Activated effector memory CD4-positive, alpha-beta T cell treated with Interleukin-2 at 50 U/mL for 16 hours (primary cell): ENCODE data around the gene ATP5MC2.
"Not testable (repeated sequence)": the region's sequence is repeated elsewhere in the genome, so short reads cannot be mapped to it uniquely, and the experiment has no call there.

Source experiments
- DNase-seq: peaks from one replicate; pipeline ENCODE4 v3.0.0-alpha.2; 2020

ATP5MC2 gene

DNA sequence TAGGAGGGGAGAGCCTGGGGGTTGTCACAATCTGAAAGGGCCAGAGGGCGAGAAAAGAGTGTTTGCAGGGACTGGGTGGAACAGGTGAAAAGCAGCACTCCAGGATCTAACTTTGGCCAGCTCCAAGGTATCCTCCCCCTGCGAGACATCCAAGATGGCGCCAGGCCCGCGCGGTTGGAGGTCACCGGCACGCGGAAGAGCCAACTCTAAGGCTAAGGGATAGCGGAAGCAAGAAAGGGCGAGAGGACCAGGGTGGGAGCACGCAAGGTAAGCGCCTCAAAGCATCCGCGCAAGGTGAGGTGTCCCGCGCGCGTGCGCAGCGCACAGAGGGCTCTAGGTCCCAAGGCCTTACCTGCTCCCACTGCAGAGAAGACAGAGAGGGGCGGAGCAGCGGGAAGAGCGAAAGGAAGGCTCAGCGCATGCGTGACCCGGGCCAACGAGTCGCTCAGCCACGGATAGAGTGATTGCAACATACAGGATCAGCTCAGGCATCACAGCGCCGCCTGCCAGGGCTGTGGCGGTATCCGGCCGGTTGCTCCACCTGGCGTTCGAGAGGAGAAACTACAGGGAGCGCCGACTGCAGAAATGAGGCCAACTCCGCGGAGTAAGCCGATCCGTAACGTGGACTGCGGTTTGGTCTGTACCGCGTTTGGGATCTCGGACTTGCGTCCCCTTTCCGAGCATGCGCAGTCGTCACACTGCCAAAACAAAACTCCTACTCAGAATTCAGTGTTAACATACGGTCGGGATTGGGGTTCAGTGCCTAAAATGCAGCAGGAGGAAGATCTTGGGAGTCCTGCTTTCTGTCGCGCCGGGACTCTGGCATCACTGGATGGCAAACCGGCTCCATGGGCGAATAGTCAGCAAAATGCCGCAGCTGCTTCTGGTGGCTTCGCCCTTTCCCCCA, at the start of gene ATP5MC2:
Gene ATP5MC2, minus strand, starts transcription at position 383 of the 907 bp plus-strand sequence. CDS start 3,469 bp downstream, outside the sequence.
- DNase-seq, result peak; percentile 96

DNA sequence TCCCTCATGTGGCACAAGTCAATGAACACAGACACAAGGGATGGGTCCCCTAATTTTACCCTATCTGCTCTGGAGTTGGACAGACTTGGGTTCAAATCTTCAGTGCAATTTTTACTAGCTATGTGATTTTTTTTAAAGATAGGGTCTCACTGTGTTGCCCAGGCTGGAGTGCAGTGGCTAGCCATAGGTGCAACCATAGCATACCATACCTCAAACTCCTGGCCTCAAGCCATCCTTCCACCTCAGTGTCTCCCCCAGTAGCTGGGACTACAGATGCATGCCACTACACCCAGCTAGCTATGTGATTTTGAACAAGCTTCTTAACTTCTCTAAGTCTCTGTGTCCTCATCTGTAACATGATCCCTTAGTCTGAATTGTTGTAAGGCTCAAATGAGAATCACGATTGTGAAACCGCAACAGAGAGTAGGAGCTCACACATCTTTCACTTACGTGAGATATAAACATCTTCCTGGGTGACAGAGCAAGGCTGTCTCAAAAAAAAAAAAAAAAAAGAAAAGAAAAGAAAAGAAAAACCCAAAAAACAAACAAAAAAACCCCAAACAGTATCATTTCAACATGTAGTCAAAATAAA, 46.7 kb upstream of the ATP5MC2 start:
- no peak for DNase-seq

DNA sequence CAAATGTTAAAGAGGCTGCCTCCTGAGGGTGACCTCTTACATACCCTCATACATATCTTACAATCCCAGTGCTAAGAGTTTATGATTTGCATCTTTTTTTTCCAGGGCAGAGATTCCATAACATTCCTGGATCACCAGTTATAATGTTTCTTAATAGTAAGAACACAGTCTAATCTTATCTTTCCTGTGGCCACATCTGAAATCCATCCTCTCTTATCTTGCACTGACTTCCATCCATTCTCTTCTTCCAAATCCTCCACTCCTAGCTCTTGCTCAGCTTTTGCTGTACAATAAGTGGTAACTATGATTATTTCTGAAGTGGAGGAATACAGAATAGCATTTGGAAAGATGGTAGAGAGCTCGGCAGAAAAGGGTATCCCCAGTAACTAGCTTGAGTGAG, 45.1 kb upstream of the ATP5MC2 start:
- no peak for DNase-seq

- DNase-seq, result no peak
These were observed 43.8 kb upstream of the ATP5MC2 start for GRCh38 chr12:53719649-53720048.

DNA sequence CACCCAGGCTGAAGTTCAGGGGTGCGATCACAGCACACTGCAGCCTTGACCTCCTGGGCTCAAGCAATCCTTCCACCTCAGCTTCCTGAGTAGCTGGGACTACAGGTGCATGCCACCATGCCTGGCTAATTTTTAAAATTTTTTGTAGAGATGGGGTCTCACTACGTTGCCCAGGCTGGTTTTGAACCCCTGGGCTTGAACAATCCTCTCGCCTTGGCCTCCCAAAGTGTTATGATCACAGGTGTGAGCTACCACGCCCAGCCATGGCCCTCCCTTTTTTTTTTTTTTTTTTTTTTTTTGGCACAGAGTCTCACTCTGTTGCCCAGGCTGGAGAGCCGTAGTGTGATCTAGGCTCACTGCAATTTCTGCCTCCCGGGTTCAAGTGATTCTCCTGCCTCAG, 42.7 kb upstream of the ATP5MC2 start:
- DNase-seq, result not testable (repeated sequence)

GRCh38 chr12:53717319-53717718, 41.4 kb upstream of the ATP5MC2 start:
- no peak for DNase-seq

DNA sequence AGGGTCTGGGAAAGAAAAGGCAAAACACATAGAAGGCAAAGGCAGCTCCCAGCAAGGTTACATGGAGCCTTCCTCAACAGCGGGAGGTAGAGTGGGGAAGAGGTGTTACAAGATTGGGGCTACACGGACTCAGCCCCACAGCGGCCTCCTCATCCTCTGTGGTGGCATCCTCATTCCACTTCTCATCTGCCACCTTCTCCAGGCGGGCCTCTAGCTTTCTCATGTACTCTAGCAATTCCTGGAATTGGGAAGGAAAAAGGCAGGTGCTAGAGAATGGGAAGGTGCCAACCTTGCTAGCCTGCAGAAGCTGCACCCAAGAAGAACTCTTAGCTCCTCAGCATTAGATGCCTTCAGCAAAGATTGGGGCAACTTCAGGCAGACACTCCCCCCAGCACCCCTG, 38.1 kb upstream of the ATP5MC2 start:
- no peak for DNase-seq

DNA sequence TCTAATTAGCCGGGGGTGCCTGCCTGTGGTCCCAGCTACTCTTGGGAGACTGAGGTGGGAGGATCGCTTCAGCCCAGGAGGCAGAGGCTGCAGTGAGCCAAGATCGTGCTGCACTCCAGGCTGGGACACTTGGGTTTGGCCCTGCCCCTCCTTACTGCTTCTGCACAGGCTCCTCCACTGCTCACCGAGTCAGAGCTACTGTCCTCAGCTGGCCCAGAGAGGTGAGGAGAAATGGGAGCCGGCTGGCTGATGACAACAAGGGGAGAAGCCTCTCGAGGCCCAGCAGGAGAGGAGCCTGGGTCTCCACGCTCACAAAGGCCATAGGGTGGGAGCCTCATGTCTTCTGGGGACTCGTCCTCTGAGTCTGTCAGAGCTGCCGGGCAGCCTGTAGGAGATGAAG, 37.6 kb upstream of the ATP5MC2 start:
- DNase-seq, result no peak

DNA sequence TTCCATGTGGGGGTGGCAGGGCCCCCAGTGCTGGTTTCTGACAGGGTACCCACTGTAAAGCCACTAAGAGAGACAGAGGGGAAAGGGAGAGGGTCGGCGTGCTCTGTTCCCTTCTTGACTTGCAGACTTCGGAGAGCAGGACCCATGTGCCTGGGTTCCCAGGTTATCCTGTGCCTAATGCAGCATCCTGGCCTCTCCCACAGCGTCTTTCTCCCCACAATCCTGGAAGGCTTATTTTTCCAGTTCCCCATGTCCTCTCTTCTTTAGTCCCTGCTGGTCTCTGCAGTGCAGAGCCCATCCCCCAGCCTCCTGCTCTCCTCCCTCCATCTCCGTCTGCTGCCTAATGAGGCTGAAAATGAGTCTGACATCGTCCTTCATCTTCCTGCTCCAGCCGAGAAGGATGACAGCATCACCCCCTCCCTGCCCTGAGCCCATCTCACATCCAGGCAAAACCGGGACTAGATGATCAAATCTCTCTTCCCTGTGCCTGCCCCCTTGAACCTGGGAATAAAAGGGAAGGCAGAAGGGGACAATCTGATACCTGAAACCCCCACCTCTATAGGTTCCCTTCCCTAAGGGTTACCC, 36.3 kb upstream of the ATP5MC2 start:
- DNase-seq, result no peak

DNA sequence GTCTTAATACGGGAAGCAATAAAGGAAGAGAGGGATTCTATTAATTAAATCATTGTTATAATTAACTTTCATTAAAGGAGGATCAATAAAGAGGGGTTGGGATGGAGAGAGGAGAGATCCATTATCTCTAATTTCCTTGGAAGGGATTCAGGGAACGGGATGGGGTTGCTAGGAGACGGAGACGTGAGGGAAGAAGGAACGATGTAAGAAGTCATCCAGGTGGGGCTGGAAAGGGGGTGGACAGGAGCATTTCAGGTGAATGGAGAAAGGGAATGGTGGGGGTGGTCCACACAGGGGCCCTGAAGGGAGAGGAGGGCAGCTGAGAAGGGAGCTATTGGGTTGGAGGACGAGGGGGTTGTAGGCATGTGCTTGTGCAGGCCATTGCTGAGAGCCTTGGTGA, 34.2 kb upstream of the ATP5MC2 start:
- DNase-seq, result no peak

DNA sequence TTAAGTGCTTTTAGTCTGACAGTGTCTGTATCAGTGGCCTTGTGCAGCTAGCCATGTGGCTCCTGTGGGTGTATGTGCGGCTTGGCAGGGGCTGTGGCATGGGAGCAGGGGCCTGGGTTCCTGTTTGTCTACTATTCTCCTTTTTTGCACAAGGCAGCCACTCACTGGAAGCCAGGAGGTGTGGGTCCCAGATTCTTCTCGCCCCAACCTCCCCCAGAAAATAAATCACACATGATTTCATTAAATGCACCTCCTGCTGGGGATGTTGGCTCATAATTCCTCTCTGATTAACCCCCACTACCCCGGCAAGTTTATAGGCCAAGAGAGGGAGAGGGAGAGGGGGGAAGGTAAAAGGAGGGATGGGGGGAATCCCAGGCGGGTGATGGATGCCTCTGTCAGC, 33.8 kb upstream of the ATP5MC2 start:
- no peak for DNase-seq

GRCh38 chr12:53706080-53706479, 30.2 kb upstream of the ATP5MC2 start:
- no peak for DNase-seq

DNA sequence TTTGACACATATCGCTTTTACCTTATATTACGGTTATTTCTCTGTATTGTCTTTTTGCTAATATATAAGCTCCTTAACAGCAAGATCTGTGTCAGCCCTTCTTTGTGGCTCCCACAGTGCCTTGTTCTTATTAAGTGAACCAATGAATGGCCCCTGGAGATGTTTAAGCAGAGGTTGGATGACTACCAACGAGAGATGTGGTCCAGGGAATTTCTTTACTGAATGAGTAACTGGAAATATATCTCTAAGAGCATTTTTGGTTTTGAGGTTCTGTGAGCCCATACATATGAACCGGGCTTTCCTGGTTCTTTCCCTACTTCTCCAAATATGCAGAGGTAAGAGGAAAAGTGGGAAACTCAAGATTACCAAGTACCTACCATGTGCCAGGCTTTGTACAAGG, 27.9 kb upstream of the ATP5MC2 start:
- DNase-seq, result no peak

DNA sequence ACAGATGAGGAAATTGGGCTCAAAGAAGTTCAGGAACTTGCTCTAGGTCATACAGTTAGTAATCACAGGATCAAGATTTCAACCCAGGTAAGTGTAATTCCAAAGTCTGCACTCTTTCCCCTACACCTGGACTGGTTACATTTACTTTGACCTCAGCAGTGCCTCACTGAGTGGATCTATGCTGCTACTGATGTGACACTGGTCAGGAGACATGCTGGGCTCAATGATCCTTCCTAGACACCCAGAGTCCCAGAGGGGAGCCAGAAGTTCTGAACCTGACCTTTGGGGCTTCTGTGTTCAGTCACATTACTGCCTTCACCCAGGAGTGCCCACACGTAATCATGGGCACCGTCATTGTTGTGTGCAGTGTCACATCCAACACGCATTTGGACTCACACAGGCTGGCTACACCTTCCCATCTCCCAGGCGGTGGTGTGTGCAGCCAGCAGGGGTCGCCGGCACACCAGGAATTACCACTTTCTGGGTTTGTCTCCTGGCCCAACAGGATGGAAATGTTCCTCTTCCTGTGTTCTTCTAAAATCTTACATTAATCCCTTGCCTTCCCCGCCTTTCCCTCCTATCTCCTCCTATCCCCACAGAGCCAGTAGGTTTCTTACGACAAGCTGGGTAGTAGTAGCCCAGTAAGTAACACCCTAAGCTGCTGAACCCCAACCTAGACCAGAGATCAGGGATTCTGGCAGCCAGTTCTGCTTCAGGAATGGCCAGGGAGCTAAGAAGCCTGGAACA, 25.8 kb upstream of the ATP5MC2 start:
- peak; percentile 59 for DNase-seq

DNA sequence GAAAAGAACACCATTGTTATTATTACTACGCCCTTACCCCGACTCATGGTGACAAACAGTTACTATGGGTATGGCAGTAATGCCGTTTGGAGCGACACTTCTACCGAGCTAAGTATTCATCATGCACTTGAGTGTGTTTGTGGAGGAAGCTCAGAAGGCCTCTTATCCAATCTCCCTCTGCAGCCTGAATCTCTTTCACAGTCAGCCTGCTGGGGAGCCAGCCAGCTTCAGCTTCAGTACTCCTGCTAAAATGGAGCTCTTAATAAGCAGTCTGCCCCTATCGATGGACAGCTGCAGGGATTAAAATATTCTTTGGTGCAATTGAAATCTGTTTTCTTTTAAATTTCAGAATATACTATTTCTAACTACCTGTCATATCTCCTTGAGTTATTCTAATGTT, 24.7 kb upstream of the ATP5MC2 start:
- DNase-seq, result no peak

DNA sequence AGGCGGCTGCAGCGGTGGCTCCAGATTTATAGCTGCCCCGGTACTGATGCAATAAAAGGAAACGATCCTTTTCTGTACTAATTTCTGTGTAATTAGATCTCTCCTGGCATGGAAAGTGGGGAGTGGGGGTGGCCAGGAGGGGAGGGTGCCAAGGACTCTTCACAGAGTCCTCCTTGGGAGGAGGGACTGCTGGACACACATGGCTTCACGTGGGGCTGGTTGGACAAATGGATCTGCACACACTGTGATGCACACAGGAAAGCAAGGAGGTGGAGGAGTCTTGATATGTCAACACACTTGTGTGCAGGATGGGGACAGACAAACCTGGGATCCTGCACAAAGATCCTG, 23.8 kb upstream of the ATP5MC2 start:
- no peak for DNase-seq

DNA sequence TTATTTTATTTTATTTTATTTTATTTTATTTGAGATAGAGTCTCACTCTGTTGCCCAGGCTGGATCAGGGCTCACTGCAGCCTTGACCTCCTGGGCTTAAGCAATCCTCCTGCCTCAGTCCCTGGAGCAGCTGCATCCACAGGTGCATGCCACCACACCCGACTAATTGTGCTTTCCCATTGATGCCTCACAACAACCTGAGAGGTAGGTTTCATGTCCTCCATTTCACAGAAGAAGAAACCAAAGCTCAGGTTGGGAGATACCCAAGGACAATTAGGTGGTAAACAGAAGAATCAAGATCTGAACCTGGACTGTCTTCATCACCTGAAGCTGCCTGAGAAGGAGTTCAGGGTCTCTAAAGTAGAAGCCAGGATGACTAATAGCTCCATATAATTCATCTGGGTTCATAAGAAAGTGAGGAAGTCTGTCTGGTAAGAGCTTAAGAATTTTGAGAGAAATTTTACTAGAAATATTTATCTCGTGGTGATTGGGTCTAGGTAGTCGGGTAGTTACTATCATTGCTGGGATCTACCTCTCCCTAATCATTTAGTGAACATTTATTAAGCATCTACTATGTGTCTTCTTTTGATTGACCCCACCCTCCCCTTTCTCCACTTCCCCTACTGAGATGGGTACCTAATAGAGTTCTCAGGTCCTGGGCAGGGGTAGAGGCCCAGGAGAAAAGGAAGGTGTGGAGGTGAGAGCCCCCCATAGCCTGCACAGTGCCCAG, 23.2 kb upstream of the ATP5MC2 start:
- no peak for DNase-seq

DNA sequence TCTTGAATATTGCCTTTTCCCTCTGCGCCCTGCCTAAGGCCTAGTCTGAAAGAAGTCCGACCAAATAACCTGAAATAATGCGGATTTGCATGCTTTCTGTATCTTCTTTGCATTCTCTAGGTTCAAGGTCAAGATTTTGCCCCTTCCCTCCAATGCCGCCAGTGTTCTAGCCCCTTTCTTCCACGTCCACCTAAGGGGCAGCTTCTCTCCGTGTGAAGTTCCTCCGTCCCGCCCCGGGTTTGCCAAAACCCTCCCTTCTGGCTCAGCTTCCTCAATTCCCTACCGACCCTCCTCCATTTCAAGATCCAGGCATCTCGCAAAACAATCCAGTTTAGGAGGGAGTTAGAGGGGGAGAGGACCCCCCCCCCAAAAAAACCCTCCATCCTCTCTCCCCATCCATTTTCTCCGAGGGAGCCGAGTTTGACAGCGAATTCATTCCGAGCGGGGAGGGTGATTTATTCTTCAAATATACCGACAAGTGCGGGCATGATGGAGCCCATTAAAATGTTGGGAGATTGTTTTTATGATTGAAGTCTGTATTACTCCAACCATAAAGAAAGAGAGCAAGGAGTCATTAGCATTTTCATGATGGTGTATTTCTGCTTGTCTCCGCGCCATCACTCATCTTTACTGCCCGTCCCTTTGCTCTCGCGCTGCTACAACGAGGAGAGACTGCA, 20.9 kb upstream of the ATP5MC2 start:
- DNase-seq, result no peak

DNA sequence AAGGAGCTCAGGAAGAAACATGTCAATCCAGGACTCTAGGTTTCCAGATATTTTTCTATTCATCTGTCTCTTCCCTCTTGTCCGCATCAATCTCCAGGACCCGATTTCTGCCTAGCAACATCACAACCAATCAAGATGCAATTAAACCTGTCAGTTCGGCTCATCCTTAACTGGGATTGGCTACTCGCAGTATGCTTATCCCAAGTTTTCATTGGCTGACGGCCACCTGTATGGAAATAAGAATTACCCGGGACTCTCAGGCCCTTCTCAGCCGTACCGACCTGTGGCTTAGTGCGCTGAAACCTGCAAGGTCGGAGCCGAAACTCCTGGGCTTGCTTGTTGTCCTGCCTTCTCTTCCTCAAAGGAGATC, 20.4 kb upstream of the ATP5MC2 start:
- no peak for DNase-seq

GRCh38 chr12:53695152-53696145, 19.6 kb upstream of the ATP5MC2 start:
- no peak for DNase-seq

DNA sequence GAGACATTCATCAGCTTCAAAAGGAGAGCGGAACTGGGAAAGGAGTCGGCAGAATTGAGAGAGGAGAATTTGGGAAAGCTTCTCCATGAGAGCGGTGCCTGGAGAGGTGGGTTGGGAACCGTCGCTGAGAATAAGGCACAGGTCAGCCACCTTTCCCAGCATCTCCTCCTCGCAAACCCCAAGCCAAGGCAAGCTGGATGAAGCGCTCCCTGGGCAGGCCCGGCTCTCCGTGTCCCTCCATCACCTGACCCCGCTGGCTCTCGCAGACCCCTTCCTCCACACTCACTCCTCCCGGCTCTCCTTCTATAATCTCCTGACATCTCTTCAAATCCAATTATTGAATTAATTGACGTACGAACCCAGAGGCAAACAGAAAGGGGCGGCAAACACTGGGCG, 18.9 kb upstream of the ATP5MC2 start:
- DNase-seq, result no peak
